Endothelial cell (in vitro differentiated cells): ENCODE results near the gene RDH12. TPM values are rescaled to one million over a fixed set of nuclear protein-coding genes. Genes with fewer than 3 reads are reported as not detected.
A peak's percentile ranks its signal among the peaks of the same experiment; 100 is the strongest.

Experiments
- DNase-seq: peaks from one replicate; pipeline ENCODE4 v3.0.0; 2021; ENCODE audit warnings: low spot score
- H3K27ac Mint-ChIP-seq: one replicate; pipeline ENCODE4 v1.8.0; 2021; ENCODE audit warnings: mixed read lengths, inconsistent platforms; ENCODE audit not compliant: unreplicated experiment
- H3K27me3 Mint-ChIP-seq: one replicate; pipeline ENCODE4 v1.8.0; 2021; ENCODE audit warnings: mild to moderate bottlenecking, moderate library complexity, mixed read lengths, inconsistent platforms; ENCODE audit not compliant: unreplicated experiment
- H3K36me3 Mint-ChIP-seq: one replicate; pipeline ENCODE4 v1.8.0; 2021; ENCODE audit warnings: mild to moderate bottlenecking, low read depth, mixed read lengths, inconsistent platforms; ENCODE audit not compliant: unreplicated experiment
- H3K4me1 Mint-ChIP-seq: one replicate; pipeline ENCODE4 v1.8.0; 2021; ENCODE audit warnings: mild to moderate bottlenecking, mixed read lengths, inconsistent platforms; ENCODE audit not compliant: unreplicated experiment
- H3K4me3 Mint-ChIP-seq: one replicate; pipeline ENCODE4 v1.8.0; 2021; ENCODE audit warnings: mild to moderate bottlenecking, mixed read lengths, inconsistent platforms; ENCODE audit not compliant: unreplicated experiment
- H3K9me3 Mint-ChIP-seq: one replicate; pipeline ENCODE4 v1.8.0; 2021; ENCODE audit warnings: mixed read lengths, inconsistent platforms; ENCODE audit not compliant: unreplicated experiment
- CTCF ChIP-seq: fragments of 200-600 bp; sonication (generic); IDR thresholded peaks from one replicate; pipeline ENCODE4 v1.5.0; 2021; ENCODE audit warnings: antibody characterized with exemption; ENCODE audit not compliant: unreplicated experiment
- total RNA-seq: library from RNA; stranded (reverse); fragmentation: NEBNext Ultra II Directional; extraction: Animal tissue kit (Norgen Biotek cat#: 25700); gene quantifications from one replicate; pipeline ENCODE4 v1.2.1, GENCODE V29; 2021; ENCODE audit not compliant: unreplicated experiment

The RDH12 gene
- total RNA-seq, 1 donor from 2014 or later: 0.44 TPM

- H3K9me3 Mint-ChIP-seq: no peaks in the 10 kb centered on the region
- DNase-seq: no peak
- H3K4me3 Mint-ChIP-seq: no peak overlapping the region
- no peak overlapping the region for H3K27ac Mint-ChIP-seq
- peaks cover under 1% of the 10 kb centered on the region for H3K27me3 Mint-ChIP-seq
- H3K36me3 Mint-ChIP-seq: peaks cover 54% of the 10 kb centered on the region
- H3K4me1 Mint-ChIP-seq: peaks cover 11% of the 10 kb centered on the region
- no peak for TF ChIP-seq CTCF
Observed at GRCh38 chr14:67690011-67690410, 11.7 kb upstream of the RDH12 start.

GRCh38 chr14:67694791-67695393 lies 6.8 kb upstream of the RDH12 start:
- peaks cover 2% of the 10 kb centered on the region for H3K27me3 Mint-ChIP-seq
- TF ChIP-seq CTCF: no peak
- H3K4me1 Mint-ChIP-seq: peaks cover 12% of the 10 kb centered on the region
- peak; percentile 56 for DNase-seq
- H3K4me3 Mint-ChIP-seq: peak overlapping the region; percentile 99
- peak overlapping the region; percentile 98 for H3K27ac Mint-ChIP-seq
- no peaks in the 10 kb centered on the region for H3K9me3 Mint-ChIP-seq
- peaks cover 20% of the 10 kb centered on the region for H3K36me3 Mint-ChIP-seq

GRCh38 chr14:67695394-67695949 lies 6.2 kb upstream of the RDH12 start, which contains the start of gene RDH11:
Gene RDH11, minus strand, starts transcription at chr14:67695764. Its CDS starts 61 bp downstream, at chr14:67695703.
- TF ChIP-seq CTCF: no peak
- H3K36me3 Mint-ChIP-seq: peaks cover 15% of the 10 kb centered on the region

GRCh38 chr14:67697006-67697405 lies 4.7 kb upstream of the RDH12 start:
- H3K36me3 Mint-ChIP-seq: peaks cover 4% of the 10 kb centered on the region
- no peak for TF ChIP-seq CTCF
- peaks cover 2% of the 10 kb centered on the region for H3K27me3 Mint-ChIP-seq
- H3K27ac Mint-ChIP-seq: no peak overlapping the region
- DNase-seq: no peak
- H3K4me3 Mint-ChIP-seq: no peak overlapping the region
- no peaks in the 10 kb centered on the region for H3K9me3 Mint-ChIP-seq
- peaks cover 12% of the 10 kb centered on the region for H3K4me1 Mint-ChIP-seq

More at GRCh38 chr14:67695394-67695949, 6.2 kb upstream of the RDH12 start, which contains the start of gene RDH11:
- H3K4me3 Mint-ChIP-seq: peak within 1 kb of the TSS; percentile 99
- peak within 1 kb of the TSS; percentile 98 for H3K27ac Mint-ChIP-seq
- H3K4me1 Mint-ChIP-seq: peaks cover 12% of the 10 kb centered on the region
- DNase-seq: peak; percentile 75
- H3K27me3 Mint-ChIP-seq: peaks cover 2% of the 10 kb centered on the region
- no peaks in the 10 kb centered on the region for H3K9me3 Mint-ChIP-seq

- no peak for DNase-seq
- Mint-ChIP-seq H3K4me3 (no peak overlapping the region), H3K27me3 (peaks cover 2% of the 10 kb centered on the region), H3K9me3 (no peaks in the 10 kb centered on the region), H3K27ac (no peak overlapping the region), H3K4me1 (peaks cover 7% of the 10 kb centered on the region), H3K36me3 (no peaks in the 10 kb centered on the region)
- no peak for TF ChIP-seq CTCF
Observed at GRCh38 chr14:67698179-67698578, 3.5 kb upstream of the RDH12 start.
